HG02943 (cell line): ENCODE data around the gene LTB4R.
"Not testable (repeated sequence)": the region's sequence is repeated elsewhere in the genome, so short reads cannot be mapped to it uniquely, and the experiment has no call there.

Experiments used
- ATAC-seq: cut with Tn5 transposase; IDR thresholded peaks from one replicate; pipeline ENCODE4 v1.9.1; 2021; ENCODE audit warnings: mild to moderate bottlenecking, low read depth, moderate library complexity; ENCODE audit not compliant: unreplicated experiment

Gene LTB4R

DNA sequence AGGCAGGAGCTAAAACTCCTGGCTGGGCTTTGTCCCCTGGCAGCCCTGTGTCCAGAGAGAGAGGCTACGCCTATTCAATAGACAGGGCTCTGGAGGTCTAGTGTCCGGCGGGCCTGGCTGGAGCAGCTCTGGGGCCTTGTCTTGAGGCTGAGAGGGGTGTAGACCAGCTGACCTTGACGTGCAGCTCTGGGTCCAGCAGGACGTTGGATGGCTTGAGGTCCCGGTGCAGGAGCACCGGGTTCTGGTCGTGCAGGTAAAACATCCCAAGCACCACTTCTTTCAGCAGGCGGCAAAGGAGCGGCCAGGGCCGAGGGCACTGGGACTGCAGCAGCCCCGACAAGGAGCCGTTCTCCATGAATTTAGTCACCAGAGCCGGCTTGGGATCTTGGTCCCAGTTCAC is 27.5 kb downstream of the LTB4R start:
- no peak for ATAC-seq

- peak; percentile 77 for ATAC-seq
These were observed 28.2 kb downstream of the LTB4R start, which contains the start of gene RIPK3 for GRCh38 chr14:24339284-24340151. Gene RIPK3, minus strand, starts transcription at chr14:24339991. Its CDS starts 165 bp downstream, at chr14:24339826.

DNA sequence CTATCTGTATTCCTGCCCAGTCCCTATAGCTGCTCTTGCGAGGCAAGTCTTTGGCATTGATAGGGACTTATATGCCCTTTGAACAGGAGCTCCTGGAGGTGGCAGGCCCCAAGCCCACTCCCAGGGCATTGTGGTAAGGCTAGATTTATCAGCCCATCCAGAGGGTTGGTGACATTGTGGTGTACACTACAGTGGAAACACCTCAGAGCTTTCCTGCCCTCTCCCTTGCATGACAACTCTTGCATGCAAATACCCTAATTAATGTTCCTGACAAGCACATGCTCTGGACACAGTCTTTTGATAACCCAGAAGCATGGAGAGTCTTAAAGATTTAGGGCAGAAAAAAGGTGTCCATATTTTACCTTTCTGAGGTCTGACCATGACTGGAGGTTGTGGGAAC is 29.3 kb downstream of the LTB4R start:
- ATAC-seq, result no peak

DNA sequence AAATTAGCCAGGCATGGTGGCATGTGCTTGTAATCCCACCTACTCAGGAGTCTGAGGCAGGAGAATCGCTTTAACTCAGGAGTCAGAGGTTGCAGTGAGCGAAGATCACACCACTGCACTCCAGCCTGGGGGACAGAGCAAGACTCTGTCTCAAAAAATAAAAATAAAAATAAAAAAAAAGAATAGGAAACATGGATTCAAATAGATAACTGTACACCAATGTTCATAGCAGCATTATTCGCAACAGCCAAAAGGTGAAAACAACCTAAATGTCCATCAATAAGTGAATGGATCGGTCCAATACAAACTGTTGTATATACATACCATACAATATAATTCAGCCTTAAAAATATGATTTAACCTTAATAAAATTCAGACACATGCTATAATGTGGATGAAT is 31.6 kb downstream of the LTB4R start:
- ATAC-seq, result no peak

DNA sequence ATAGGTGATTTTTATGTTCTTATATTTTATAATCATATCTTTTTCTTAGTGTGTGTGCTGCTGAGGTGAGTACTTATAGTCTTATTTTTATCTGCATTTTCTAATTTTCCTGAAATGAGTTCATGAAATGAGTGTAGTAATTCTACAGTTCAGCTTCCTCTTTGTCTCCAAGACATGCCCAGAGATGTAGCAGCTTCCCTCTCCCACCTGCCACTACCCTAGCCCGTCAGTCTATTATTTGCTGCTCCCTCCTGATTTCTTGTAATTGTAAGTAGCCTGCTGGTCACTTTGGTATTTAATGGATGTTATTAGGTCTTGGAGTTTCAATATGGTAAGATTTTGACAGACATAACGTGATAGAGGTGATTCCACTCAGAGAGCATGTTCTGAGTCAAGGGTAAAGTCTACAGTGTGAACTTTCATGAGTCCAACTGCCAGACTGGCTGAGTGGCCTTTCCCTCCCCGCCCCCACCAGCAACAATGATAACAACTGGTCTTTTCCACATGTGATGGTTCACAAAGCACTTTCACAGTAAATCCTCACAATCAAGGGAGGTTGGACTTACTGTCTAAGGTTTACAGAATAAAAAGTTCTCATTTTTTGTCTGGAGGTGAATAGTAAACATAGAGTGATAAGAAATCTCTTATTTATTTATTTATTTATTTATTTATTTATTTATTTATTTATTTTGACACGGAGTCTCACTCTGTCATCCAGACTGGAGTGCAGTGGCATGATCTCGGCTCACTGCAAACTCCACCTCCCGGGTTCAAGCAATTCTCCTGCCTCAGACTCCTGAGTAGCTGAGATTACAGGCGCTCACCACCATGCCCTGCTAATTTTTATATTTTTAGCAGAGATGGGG is 32.7 kb downstream of the LTB4R start:
- no peak for ATAC-seq

GRCh38 chr14:24347134-24347533 is 35.8 kb downstream of the LTB4R start:
- no peak for ATAC-seq

- ATAC-seq, result no peak
These were observed 36.9 kb downstream of the LTB4R start for GRCh38 chr14:24348186-24348585.

- ATAC-seq, result no peak
These were observed 38.4 kb downstream of the LTB4R start for GRCh38 chr14:24349742-24350141.

- no peak for ATAC-seq
These were observed 40.2 kb downstream of the LTB4R start for GRCh38 chr14:24351517-24351916.

DNA sequence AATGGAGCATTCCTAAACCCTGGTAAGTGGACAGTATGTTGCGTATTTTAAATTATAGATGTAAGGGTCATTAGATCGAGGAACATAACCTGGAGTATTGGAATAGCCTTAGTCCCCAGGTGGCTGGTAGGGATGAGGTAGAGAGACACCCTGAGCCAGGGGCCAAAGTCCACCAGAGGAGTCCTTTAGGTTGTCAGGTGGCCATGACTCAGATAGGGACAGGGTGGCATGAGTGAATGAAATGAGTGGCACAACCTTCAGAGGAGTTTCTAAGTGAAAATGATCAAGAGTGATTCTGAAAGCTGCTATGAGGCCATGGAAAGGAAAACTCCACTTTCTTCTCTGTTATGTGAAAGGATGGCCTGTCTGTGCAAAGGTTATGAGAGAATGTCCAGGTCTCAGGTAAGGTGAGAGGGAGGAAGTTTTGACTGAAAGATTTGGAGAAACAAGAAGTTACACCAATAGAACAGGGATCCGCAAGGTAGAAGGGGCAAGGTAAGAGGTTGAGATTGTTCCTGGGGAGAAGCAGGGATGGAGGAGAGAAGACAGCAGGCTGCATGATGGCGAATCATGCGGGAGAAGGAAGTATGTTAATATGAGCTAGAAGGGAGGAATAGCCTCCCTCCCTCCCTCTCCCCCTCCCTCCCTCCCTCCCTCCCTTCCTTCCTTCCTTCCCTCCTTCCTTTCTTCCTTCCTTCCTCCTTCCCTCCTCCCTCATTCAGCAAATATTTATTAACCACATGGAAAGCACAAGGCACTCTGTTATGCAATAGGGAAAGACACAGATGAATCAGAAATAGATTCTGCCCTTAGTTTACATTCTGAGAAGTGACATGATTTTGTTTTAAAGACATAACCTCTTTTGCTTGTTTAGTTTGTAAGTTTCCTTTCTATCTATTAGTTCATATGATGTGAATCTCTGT is 42.5 kb downstream of the LTB4R start:
- no peak for ATAC-seq

- not testable (repeated sequence) for ATAC-seq
These were observed 43.2 kb downstream of the LTB4R start for GRCh38 chr14:24354482-24354825.

- no peak for ATAC-seq
These were observed 43.7 kb downstream of the LTB4R start for GRCh38 chr14:24355009-24355408.

DNA sequence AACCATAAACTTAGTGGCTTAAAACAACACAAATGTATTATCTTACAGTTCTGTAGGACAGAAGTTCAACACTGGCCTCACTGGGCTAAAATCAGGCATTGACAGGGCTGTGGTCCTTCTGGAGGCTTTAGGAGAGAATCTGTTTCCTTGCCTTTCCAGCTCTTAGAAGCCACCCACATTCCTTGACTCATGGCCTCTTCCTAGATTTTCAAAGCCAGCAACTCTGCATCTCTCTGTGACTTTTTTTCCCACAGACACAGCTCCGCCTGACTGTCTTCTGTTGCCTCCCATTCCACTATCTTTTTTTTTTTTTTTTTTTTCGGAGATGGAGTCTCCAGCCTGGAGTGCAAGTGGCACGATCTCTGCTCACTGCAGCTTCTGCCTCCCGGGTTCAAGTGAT is 44.9 kb downstream of the LTB4R start:
- ATAC-seq, result no peak

- ATAC-seq, result no peak
These were observed 49.0 kb downstream of the LTB4R start for GRCh38 chr14:24360281-24360680.

DNA sequence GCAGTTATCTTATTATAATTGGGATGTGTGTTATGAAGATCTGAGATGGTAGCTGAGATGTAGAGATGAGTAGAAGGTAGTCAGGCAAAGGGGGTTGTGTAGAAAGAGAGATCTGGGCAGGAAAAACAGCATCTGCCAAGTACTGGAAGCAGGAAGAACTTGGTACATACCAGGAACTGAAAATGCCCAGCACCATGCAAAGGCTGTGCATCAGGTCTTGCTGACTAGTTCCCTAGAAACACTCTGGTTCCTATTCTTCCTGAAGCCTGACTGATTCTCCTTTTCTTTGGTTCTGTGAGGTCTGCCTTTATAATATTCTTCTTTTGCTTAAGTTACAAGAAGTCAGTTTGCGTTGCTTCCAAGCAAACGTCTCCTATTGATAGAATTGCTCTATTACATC is 50.0 kb downstream of the LTB4R start:
- no peak for ATAC-seq

GRCh38 chr14:24362241-24362960 is 51.1 kb downstream of the LTB4R start:
- no peak for ATAC-seq

DNA sequence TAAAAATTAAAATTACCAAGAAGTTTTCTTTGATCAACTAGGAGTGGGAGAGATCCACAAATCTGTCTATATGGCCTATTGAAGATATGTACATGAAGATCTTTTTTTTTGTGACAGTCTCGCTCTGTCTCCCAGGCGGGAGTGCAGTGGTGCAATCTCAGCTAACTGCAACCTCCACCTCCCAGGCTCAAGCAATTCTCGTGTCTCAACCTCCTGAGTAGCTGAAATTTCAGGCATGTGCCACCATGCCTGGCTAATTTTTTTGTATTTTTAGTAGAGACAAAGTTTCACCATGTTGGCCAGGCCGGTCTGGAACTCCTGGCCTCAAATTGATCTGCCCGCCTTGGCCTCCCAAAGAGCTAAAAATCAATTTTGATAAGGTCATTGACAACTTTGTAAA is 52.1 kb downstream of the LTB4R start:
- no peak for ATAC-seq

- ATAC-seq, result no peak
These were observed 53.5 kb downstream of the LTB4R start for GRCh38 chr14:24364841-24365240.

GRCh38 chr14:24365600-24366412 is 54.5 kb downstream of the LTB4R start:
- ATAC-seq, result no peak
